Amygdala (tissue), 56 donors: Measurements from ENCODE around the gene PHRF1.

Experiments
- DNase-seq, 56 donors: peaks; one replicate each; lab custom pipeline; 2025; lab: John Stamatoyannopoulos, UW

The PHRF1 gene

GRCh38 chr11:589798-590197, 13.5 kb downstream of the PHRF1 start:
- DNase-seq, result no peak

- DNase-seq, result no peak
These were observed 14.7 kb downstream of the PHRF1 start for GRCh38 chr11:590997-591396.

- no peak for DNase-seq
These were observed 16.2 kb downstream of the PHRF1 start for GRCh38 chr11:592501-592900.

GRCh38 chr11:592918-593317, 16.6 kb downstream of the PHRF1 start:
- no peak for DNase-seq

- DNase-seq, result no peak
These were observed 17.1 kb downstream of the PHRF1 start for GRCh38 chr11:593347-593746.

- DNase-seq, result no peak
These were observed 19.1 kb downstream of the PHRF1 start for GRCh38 chr11:595400-595799.

GRCh38 chr11:596374-596773, 20.1 kb downstream of the PHRF1 start:
- no peak for DNase-seq

GRCh38 chr11:597166-597725, 21.0 kb downstream of the PHRF1 start:
- no peak for DNase-seq

GRCh38 chr11:598005-598680, 21.9 kb downstream of the PHRF1 start:
- no peak for DNase-seq

- no peak for DNase-seq
These were observed 25.4 kb downstream of the PHRF1 start for GRCh38 chr11:601573-602245.

GRCh38 chr11:603154-603553, 26.9 kb downstream of the PHRF1 start:
- DNase-seq, result no peak

- no peak for DNase-seq
These were observed 29.2 kb downstream of the PHRF1 start for GRCh38 chr11:605286-606129.

- peak in 7 of 56 donors; percentile 11 to 47 (median 30) for DNase-seq
These were observed 30.0 kb downstream of the PHRF1 start for GRCh38 chr11:606245-606644.

- DNase-seq, result no peak
These were observed 30.9 kb downstream of the PHRF1 start for GRCh38 chr11:607020-607780.

GRCh38 chr11:607971-608659, 31.8 kb downstream of the PHRF1 start:
- no peak for DNase-seq

GRCh38 chr11:608791-609251, 32.6 kb downstream of the PHRF1 start:
- DNase-seq, result no peak

GRCh38 chr11:609341-609811, 33.1 kb downstream of the PHRF1 start:
- DNase-seq, result no peak

- DNase-seq, result no peak
These were observed 34.0 kb downstream of the PHRF1 start for GRCh38 chr11:610146-610801.
